GM19099 (cell line): ENCODE data around the gene WDR88.

Experiments
- POLR2A ChIP-seq: IDR thresholded peaks from 3 replicates; pipeline ENCODE4 v1.6.1; 2011; ENCODE audit warnings: low read depth; ENCODE audit not compliant: insufficient read length; ENCODE audit errors: extremely low read depth

Gene WDR88

GRCh38 chr19:33156334-33156733 is 24.4 kb downstream of the WDR88 start:
- TF ChIP-seq POLR2A: no peak

GRCh38 chr19:33157906-33158305 is 26.0 kb downstream of the WDR88 start:
- no peak for TF ChIP-seq POLR2A

GRCh38 chr19:33158365-33158764 is 26.5 kb downstream of the WDR88 start:
- no peak for TF ChIP-seq POLR2A

- no peak for TF ChIP-seq POLR2A
These were observed 27.2 kb downstream of the WDR88 start for GRCh38 chr19:33159149-33159548.

- TF ChIP-seq POLR2A: no peak
These were observed 28.0 kb downstream of the WDR88 start for GRCh38 chr19:33159893-33160292.

GRCh38 chr19:33161201-33161600 is 29.3 kb downstream of the WDR88 start:
- TF ChIP-seq POLR2A: no peak

GRCh38 chr19:33163481-33163880 is 31.6 kb downstream of the WDR88 start:
- TF ChIP-seq POLR2A: no peak

GRCh38 chr19:33167438-33167837 is 35.5 kb downstream of the WDR88 start:
- no peak for TF ChIP-seq POLR2A

GRCh38 chr19:33168528-33168927 is 36.6 kb downstream of the WDR88 start:
- no peak for TF ChIP-seq POLR2A

GRCh38 chr19:33171222-33171795 is 39.4 kb downstream of the WDR88 start:
- TF ChIP-seq POLR2A: no peak

- no peak for TF ChIP-seq POLR2A
These were observed 40.0 kb downstream of the WDR88 start for GRCh38 chr19:33171916-33172359.

GRCh38 chr19:33174186-33174585 is 42.3 kb downstream of the WDR88 start:
- no peak for TF ChIP-seq POLR2A

- no peak for TF ChIP-seq POLR2A
These were observed 43.4 kb downstream of the WDR88 start for GRCh38 chr19:33175156-33175782.

GRCh38 chr19:33175886-33176669 is 44.2 kb downstream of the WDR88 start:
- TF ChIP-seq POLR2A: no peak

- TF ChIP-seq POLR2A: peak; percentile 97
These were observed 44.9 kb downstream of the WDR88 start for GRCh38 chr19:33176670-33177416.
